Gastroesophageal sphincter (tissue), 3 donors: ENCODE results near the gene RPRD2.
A peak's percentile ranks its signal among the peaks of the same experiment; 100 is the strongest.

Experiments used
- EP300 ChIP-seq: sonication (generic); formaldehyde crosslinking; IDR thresholded peaks from one replicate; pipeline ENCODE4 v1.6.1; 2017; ENCODE audit warnings: antibody characterized with exemption, mild to moderate bottlenecking
- POLR2A ChIP-seq, 2 donors: fragments of 450-650 bp; IDR thresholded peaks; one replicate each; pipeline ENCODE4 v1.6.1; 2017; ENCODE audit warnings: antibody characterized with exemption in 2 of 2, mild to moderate bottlenecking in 2 of 2, moderate library complexity in 1 of 2
- TF ChIP-seq, protein P1 (sequence below), 4 experiments: fragments of 200-600 bp in 2 of 4; fragments of 450-650 bp in 2 of 4; sonication (generic) in 1 of 4; IDR thresholded peaks; one replicate each; pipeline ENCODE4 v1.5.1; 2017 to 2019; ENCODE audit warnings: antibody characterized with exemption in 4 of 4, mild to moderate bottlenecking in 2 of 4, moderate library complexity in 2 of 4

- TF ChIP-seq EP300, result no peak
- TF ChIP-seq, protein P1, sequence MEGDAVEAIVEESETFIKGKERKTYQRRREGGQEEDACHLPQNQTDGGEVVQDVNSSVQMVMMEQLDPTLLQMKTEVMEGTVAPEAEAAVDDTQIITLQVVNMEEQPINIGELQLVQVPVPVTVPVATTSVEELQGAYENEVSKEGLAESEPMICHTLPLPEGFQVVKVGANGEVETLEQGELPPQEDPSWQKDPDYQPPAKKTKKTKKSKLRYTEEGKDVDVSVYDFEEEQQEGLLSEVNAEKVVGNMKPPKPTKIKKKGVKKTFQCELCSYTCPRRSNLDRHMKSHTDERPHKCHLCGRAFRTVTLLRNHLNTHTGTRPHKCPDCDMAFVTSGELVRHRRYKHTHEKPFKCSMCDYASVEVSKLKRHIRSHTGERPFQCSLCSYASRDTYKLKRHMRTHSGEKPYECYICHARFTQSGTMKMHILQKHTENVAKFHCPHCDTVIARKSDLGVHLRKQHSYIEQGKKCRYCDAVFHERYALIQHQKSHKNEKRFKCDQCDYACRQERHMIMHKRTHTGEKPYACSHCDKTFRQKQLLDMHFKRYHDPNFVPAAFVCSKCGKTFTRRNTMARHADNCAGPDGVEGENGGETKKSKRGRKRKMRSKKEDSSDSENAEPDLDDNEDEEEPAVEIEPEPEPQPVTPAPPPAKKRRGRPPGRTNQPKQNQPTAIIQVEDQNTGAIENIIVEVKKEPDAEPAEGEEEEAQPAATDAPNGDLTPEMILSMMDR (IDR thresholded peaks at IDR 0.05), result peak in 2 of 4 experiments; percentile 21
- peak in 1 of 2 donors; percentile 46 for TF ChIP-seq POLR2A (IDR thresholded peaks at IDR 0.05)
These were observed 151.5 kb downstream of the RPRD2 start, which contains the start of gene FALEC for GRCh38 chr1:150515328-150516049.
